Trophoblast cell (in vitro differentiated cells and primary cell): ENCODE data around the gene RNF167.

Experiments
- DNase-seq, 2 donors: peaks; one replicate each; pipeline ENCODE4 v3.0.0-alpha.2; 2016
- H2AFZ ChIP-seq: 2 replicates; pipeline ENCODE4 v1.6.1; 2013; ENCODE audit warnings: low read length, moderate library complexity, mild to moderate bottlenecking; ENCODE audit not compliant: insufficient read depth, poor library complexity
- H2AK5ac ChIP-seq: 2 replicates; pipeline ENCODE4 v1.6.1; 2013; ENCODE audit warnings: mild to moderate bottlenecking, low read length
- H2BK120ac ChIP-seq: 2 replicates; pipeline ENCODE4 v1.6.1; 2013; ENCODE audit warnings: low read length, mild to moderate bottlenecking, moderate library complexity; ENCODE audit not compliant: insufficient read depth, poor library complexity
- H2BK12ac ChIP-seq: 2 replicates; pipeline ENCODE4 v1.6.1; 2013; ENCODE audit warnings: mild to moderate bottlenecking, low read length, moderate library complexity
- H2BK5ac ChIP-seq: 2 replicates; pipeline ENCODE4 v1.6.1; 2013; ENCODE audit warnings: low read length, low read depth, moderate library complexity, mild to moderate bottlenecking; ENCODE audit not compliant: poor library complexity
- H3K14ac ChIP-seq: 2 replicates; pipeline ENCODE4 v1.6.1; 2013; ENCODE audit warnings: mild to moderate bottlenecking, low read length
- H3K18ac ChIP-seq: 2 replicates; pipeline ENCODE4 v1.6.1; 2013; ENCODE audit warnings: mild to moderate bottlenecking, low read length
- H3K23ac ChIP-seq: 2 replicates; pipeline ENCODE4 v1.6.1; 2013; ENCODE audit warnings: low read length
- H3K27ac ChIP-seq: 2 replicates; pipeline ENCODE4 v1.5.1; 2013; ENCODE audit warnings: low read depth, mild to moderate bottlenecking, inconsistent platforms, low read length, moderate library complexity
- H3K27me3 ChIP-seq: 2 replicates; pipeline ENCODE4 v1.6.1; 2013; ENCODE audit warnings: inconsistent platforms, mild to moderate bottlenecking, low read length, moderate library complexity; ENCODE audit not compliant: insufficient read depth
- H3K36me3 ChIP-seq, 2 experiments: 1 replicate in 1 of 2; 2 replicates in 1 of 2; pipeline ENCODE4 v1.6.1; 2013; ENCODE audit warnings: low read length in 2 of 2, mild to moderate bottlenecking in 2 of 2, moderate library complexity in 1 of 2; ENCODE audit not compliant: insufficient read depth in 2 of 2, control insufficient read depth in 1 of 2
- H3K4ac ChIP-seq: 2 replicates; pipeline ENCODE4 v1.6.1; 2013; ENCODE audit warnings: low read depth, mild to moderate bottlenecking, low read length, moderate library complexity
- H3K4me1 ChIP-seq, 2 experiments: 1 replicate in 1 of 2; 2 replicates in 1 of 2; pipeline ENCODE4 v1.6.1; 2013; ENCODE audit warnings: low read length in 2 of 2, mild to moderate bottlenecking in 2 of 2, moderate library complexity in 1 of 2; ENCODE audit not compliant: insufficient read depth in 2 of 2, control insufficient read depth in 1 of 2
- H3K4me2 ChIP-seq: 2 replicates; pipeline ENCODE4 v1.6.1; 2013; ENCODE audit warnings: inconsistent platforms, mild to moderate bottlenecking, low read length, moderate library complexity
- H3K4me3 ChIP-seq: 2 replicates; pipeline ENCODE4 v1.5.1; 2013; ENCODE audit warnings: mild to moderate bottlenecking, low read depth, low read length, inconsistent platforms
- H3K79me1 ChIP-seq: one replicate; pipeline ENCODE4 v1.6.1; 2013; ENCODE audit warnings: low read length
- H3K79me2 ChIP-seq: 2 replicates; pipeline ENCODE4 v1.6.1; 2013; ENCODE audit warnings: low read length, mild to moderate bottlenecking; ENCODE audit not compliant: control insufficient read depth, insufficient read depth, poor library complexity
- H3K9ac ChIP-seq: 2 replicates; pipeline ENCODE4 v1.6.1; 2013; ENCODE audit warnings: mild to moderate bottlenecking, low read length
- H3K9me3 ChIP-seq: 2 replicates; pipeline ENCODE4 v1.6.1; 2013; ENCODE audit warnings: low read depth, mild to moderate bottlenecking, control low read depth, inconsistent platforms, low read length; ENCODE audit not compliant: insufficient read depth
- H4K12ac ChIP-seq: 2 replicates; pipeline ENCODE4 v1.6.1; 2013; ENCODE audit warnings: low read depth, mild to moderate bottlenecking, low read length, moderate library complexity
- H4K8ac ChIP-seq: 2 replicates; pipeline ENCODE4 v1.6.1; 2013; ENCODE audit warnings: low read depth, mild to moderate bottlenecking, low read length, moderate library complexity
- H4K91ac ChIP-seq: one replicate; pipeline ENCODE4 v1.6.1; 2013; ENCODE audit warnings: low read depth, mild to moderate bottlenecking, low read length, moderate library complexity
- WGBS: extraction: QIAGEN DNeasy Blood & Tissue Kit; methylation state at CpG from one replicate; pipeline ENCODE4 v1.1.7; 2013; ENCODE audit warnings: missing lambda C conversion rate; ENCODE audit not compliant: insufficient read length, insufficient coverage; ENCODE audit errors: extremely low coverage; 5-methylcytosine and 5-hydroxymethylcytosine counted together

RNF167 gene

DNA sequence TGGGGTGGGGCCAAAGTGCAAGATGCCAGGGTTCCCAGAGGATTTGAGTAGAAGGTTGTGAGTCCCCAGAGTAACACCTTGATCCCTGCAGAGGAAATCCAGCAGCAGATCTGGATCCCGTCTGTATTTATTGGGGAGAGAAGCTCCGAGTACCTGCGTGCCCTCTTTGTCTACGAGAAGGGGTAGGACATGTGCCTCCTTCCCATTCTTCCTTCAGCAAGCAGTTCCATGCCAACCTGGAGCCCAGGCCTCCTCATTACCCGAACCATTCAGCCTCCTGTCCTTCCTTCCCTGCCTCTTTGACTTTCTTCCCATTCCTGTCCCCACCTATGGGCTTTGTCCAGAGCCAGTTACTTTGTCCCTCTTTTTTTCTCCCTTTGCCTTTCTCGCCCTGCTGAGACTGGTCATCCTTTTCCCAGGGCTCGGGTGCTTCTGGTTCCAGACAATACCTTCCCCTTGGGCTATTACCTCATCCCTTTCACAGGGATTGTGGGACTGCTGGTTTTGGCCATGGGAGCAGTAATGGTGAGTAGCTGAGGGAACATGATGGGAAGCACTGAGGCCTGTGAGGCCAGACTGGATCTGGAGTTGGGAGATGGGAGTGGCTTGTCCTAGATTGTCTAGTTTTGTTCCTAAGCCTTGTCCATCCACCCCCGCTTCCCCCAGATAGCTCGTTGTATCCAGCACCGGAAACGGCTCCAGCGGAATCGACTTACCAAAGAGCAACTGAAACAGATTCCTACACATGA is 2.9 kb downstream of the RNF167 start:
- no peak overlapping the region for H2AK5ac ChIP-seq
- H3K9ac ChIP-seq = no peak overlapping the region
- peaks cover 19% of the 10 kb centered on the region for H3K79me1 ChIP-seq
- no peak overlapping the region for H2BK120ac ChIP-seq
- no peak overlapping the region for H4K91ac ChIP-seq
- H3K79me2 ChIP-seq = peaks cover 30% of the 10 kb centered on the region
- H2BK12ac ChIP-seq = no peak overlapping the region
- no peak overlapping the region for H3K23ac ChIP-seq
- H3K27ac ChIP-seq = no peak overlapping the region
- H3K18ac ChIP-seq = no peak overlapping the region
- H3K4me2 ChIP-seq = no peak overlapping the region
- no peak overlapping the region for H4K12ac ChIP-seq
- H3K9me3 ChIP-seq = no peaks in the 10 kb centered on the region
- H4K8ac ChIP-seq = no peak overlapping the region
- no peak overlapping the region for H2AFZ ChIP-seq
- H3K4me1 ChIP-seq = peaks cover 25 to 33% of the 10 kb centered on the region in 2 experiments
- no peaks in the 10 kb centered on the region for H3K27me3 ChIP-seq
- H3K14ac ChIP-seq = no peak overlapping the region
- H3K4ac ChIP-seq = peak overlapping the region; percentile 40
- H3K4me3 ChIP-seq = peak overlapping the region; percentile 14
- peaks cover 45 to 58% of the 10 kb centered on the region in 2 experiments for H3K36me3 ChIP-seq
- DNase-seq = no peak
- no CpG with 5 or more reads among the region's 13 CpGs for WGBS
- no peak overlapping the region for H2BK5ac ChIP-seq

DNA sequence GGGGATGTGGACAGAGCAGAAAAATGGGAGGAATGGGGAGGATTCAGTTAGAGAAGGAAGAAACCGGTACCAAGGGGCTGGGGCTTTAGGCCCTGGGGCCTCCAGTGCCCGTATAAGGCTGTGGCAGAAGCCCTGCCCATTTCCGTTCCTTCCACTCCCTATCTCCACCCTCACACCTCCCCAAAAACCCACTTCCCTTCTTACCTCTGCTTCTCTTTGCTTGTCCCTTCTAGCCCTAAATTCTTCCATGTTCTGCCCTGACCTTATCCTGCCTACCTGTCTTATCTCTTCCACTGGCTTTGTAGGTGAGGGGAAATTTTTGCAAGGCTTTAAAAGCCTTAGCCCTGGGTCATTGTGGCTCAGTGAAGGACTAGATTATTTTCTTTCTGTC is 4.1 kb downstream of the RNF167 start:
- Histone ChIP-seq H3K4me2 (no peak overlapping the region), H2AFZ (no peak overlapping the region), H3K4ac (no peak overlapping the region), H2AK5ac (no peak overlapping the region), H3K9ac (no peak overlapping the region), H3K4me3 (no peak overlapping the region), H3K23ac (no peak overlapping the region), H3K9me3 (peaks cover 1% of the 10 kb centered on the region), H4K12ac (no peak overlapping the region), H3K14ac (no peak overlapping the region), H3K79me2 (peaks cover 31% of the 10 kb centered on the region), H3K27me3 (no peaks in the 10 kb centered on the region), H3K27ac (peak overlapping the region; percentile 57), H3K4me1 (peaks cover 17 to 27% of the 10 kb centered on the region in 2 experiments), H3K36me3 (peaks cover 37 to 49% of the 10 kb centered on the region in 2 experiments), H4K8ac (no peak overlapping the region), H3K79me1 (peaks cover 30% of the 10 kb centered on the region), H2BK5ac (no peak overlapping the region), H2BK12ac (no peak overlapping the region), H4K91ac (no peak overlapping the region), H3K18ac (no peak overlapping the region), H2BK120ac (no peak overlapping the region)
- DNase-seq = peak in 1 of 2 donors; percentile 49
- no CpG with 5 or more reads among the region's 3 CpGs for WGBS

DNA sequence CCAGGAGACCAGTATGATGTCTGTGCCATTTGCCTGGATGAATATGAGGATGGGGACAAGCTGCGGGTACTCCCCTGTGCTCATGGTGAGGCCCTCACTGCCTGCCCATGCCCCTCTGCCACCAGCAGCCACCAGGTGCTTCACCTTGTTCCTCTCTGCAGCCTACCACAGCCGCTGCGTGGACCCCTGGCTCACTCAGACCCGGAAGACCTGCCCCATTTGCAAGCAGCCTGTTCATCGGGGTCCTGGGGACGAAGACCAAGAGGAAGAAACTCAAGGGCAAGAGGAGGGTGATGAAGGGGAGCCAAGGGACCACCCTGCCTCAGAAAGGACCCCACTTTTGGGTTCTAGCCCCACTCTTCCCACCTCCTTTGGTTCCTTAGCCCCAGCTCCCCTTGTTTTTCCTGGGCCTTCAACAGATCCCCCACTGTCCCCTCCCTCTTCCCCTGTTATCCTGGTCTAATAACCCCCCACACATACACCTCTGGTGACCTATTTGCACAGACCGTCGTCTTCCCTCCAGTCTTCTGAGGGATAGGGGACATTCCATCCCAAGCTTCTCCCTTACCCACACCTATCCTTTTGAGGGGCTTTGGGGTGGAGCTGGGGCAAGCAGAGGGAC is 4.6 kb downstream of the RNF167 start:
- peak overlapping the region; percentile 47 for H3K18ac ChIP-seq
- H3K14ac ChIP-seq = no peak overlapping the region
- H2AK5ac ChIP-seq = no peak overlapping the region
- H3K79me2 ChIP-seq = peaks cover 27% of the 10 kb centered on the region
- H2BK5ac ChIP-seq = no peak overlapping the region
- H4K12ac ChIP-seq = no peak overlapping the region
- no peak overlapping the region for H2BK12ac ChIP-seq
- H3K4me1 ChIP-seq = peaks cover 17 to 25% of the 10 kb centered on the region in 2 experiments
- WGBS = no CpG with 5 or more reads among the region's 8 CpGs
- no peak overlapping the region for H4K91ac ChIP-seq
- H3K4ac ChIP-seq = peak overlapping the region; percentile 4
- H3K4me2 ChIP-seq = peak overlapping the region; percentile 0
- peaks cover 37 to 49% of the 10 kb centered on the region in 2 experiments for H3K36me3 ChIP-seq
- H3K9ac ChIP-seq = no peak overlapping the region
- no peaks in the 10 kb centered on the region for H3K27me3 ChIP-seq
- peak overlapping the region; percentile 9 for H4K8ac ChIP-seq
- H3K79me1 ChIP-seq = peaks cover 30% of the 10 kb centered on the region
- H2BK120ac ChIP-seq = no peak overlapping the region
- H3K27ac ChIP-seq = peak overlapping the region; percentile 57
- H2AFZ ChIP-seq = no peak overlapping the region
- peaks cover 1% of the 10 kb centered on the region for H3K9me3 ChIP-seq
- no peak overlapping the region for H3K23ac ChIP-seq
- no peak for DNase-seq
- H3K4me3 ChIP-seq = no peak overlapping the region

DNA sequence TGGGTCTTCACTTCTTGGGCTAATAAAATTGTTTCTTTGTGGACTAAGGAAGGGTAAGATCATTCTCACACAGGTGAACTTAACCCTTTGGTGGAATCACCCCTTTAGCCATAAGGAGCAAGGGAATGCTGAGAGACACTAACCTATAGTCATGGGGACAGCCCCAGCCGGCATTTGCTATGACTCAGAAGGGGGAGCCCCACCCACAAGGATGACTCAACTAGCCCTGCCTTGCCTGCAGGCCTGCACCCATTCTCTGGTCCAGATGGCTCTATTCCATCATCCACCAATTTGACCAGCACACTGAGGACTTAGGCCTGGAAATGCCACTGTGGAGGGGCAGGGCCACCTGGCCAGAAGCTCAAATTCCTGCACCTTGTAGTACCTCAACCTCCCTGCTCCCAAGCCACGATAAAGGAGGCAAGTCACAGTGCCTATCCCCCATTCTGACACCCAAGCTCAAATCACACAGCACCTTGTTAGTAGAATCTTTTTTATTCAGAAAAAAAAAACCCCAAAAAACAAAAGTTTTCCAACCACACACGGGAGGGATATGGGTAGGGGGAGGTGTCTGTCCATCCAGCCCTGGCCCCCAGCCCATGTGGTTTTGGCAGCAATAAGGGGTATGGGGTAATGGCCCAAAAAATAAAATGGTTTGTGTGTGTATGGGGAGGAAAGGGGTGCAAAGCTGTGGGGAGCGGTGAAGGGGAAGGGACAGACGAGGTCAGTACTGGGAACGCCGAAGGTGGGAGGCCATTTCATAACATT is 5.3 kb downstream of the RNF167 start:
- H2BK5ac ChIP-seq = no peak overlapping the region
- no peak overlapping the region for H2BK12ac ChIP-seq
- no peak overlapping the region for H3K4me3 ChIP-seq
- H2BK120ac ChIP-seq = no peak overlapping the region
- H4K91ac ChIP-seq = no peak overlapping the region
- H3K79me1 ChIP-seq = peaks cover 32% of the 10 kb centered on the region
- DNase-seq = peak; percentile 92
- H3K79me2 ChIP-seq = peaks cover 31% of the 10 kb centered on the region
- H2AK5ac ChIP-seq = no peak overlapping the region
- peaks cover 19 to 29% of the 10 kb centered on the region in 2 experiments for H3K4me1 ChIP-seq
- H4K8ac ChIP-seq = no peak overlapping the region
- peak overlapping the region; percentile 57 for H3K27ac ChIP-seq
- H3K36me3 ChIP-seq = peaks cover 37 to 49% of the 10 kb centered on the region in 2 experiments
- no peak overlapping the region for H2AFZ ChIP-seq
- H3K9ac ChIP-seq = peak overlapping the region; percentile 2
- H3K23ac ChIP-seq = no peak overlapping the region
- peak overlapping the region; percentile 93 for H3K4me2 ChIP-seq
- H3K4ac ChIP-seq = peak overlapping the region; percentile 71
- H3K18ac ChIP-seq = no peak overlapping the region
- no peak overlapping the region for H4K12ac ChIP-seq
- H3K27me3 ChIP-seq = no peaks in the 10 kb centered on the region
- H3K9me3 ChIP-seq = peaks cover 1% of the 10 kb centered on the region
- WGBS = 100% methylated on average over 1 of the region's 7 CpGs
- H3K14ac ChIP-seq = no peak overlapping the region
